Activated CD4-positive, alpha-beta T cell treated with anti-CD3 and anti-CD28 coated beads for 24 hours (primary cell): Measurements from ENCODE around the gene GATAD1.
A peak's percentile ranks its signal among the peaks of the same experiment; 100 is the strongest.
"Not testable (repeated sequence)": the region's sequence is repeated elsewhere in the genome, so short reads cannot be mapped to it uniquely, and the experiment has no call there.

Source experiments
- DNase-seq, 2 donors: peaks; one replicate each; pipeline ENCODE4 v3.0.0-alpha.2; 2020; ENCODE audit warnings: low read depth in 2 of 2

The GATAD1 gene

GRCh38 chr7:92436612-92437445 lies 10.5 kb upstream of the GATAD1 start:
- no peak for DNase-seq

GRCh38 chr7:92437956-92438491 lies 9.3 kb upstream of the GATAD1 start:
- no peak for DNase-seq

GRCh38 chr7:92442720-92443119 lies 4.6 kb upstream of the GATAD1 start:
- not testable (repeated sequence) for DNase-seq

- DNase-seq = no peak
These were observed 375 bp upstream of the GATAD1 start for GRCh38 chr7:92446869-92447344.

DNA sequence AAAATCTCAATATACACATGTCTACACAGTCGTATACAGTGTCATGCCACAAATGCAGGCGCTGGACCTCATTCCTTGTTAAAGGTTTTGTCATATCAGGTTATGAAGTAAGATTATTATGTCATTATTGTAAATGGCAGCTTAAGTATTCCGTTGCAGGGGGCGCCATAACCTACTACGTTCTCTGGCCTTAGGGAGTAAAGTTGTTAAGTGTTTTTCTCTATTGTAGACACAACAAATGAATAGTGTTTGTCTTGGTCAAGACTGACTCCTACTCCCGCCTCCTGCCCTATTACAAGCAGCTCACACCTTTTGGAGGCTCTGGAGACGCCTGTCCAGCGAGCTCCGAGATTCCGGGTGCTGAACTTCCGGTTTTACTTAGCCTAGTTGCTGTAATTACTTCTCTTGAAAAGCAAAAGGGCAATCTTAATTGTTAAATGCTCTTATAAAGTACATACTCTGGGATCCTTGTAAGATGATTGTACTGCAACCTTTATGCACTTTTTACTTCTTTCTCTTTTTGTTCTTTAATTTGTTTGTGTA lies 994 bp downstream of the GATAD1 start:
- peak; percentile 18 to 39 for DNase-seq

DNA sequence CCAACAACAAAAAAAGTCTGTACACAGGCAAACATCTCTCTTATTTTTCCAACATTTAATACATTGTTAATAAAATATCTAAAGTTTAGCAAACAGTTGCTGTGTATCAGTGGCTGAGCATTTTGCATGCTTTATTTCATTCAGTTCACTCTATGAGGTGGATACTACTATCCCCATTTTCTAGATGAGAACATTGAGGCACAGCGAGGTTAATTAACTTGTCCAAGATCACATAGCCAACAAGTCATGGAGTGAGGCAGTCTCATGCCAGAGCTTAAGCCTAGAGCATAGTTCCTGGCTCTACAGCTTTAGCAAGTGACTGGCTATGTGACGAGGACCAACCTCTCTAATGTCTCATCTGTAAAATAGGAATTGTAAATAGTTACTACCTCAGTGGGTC lies 4.4 kb downstream of the GATAD1 start:
- no peak for DNase-seq

GRCh38 chr7:92456236-92456635 lies 9.0 kb downstream of the GATAD1 start:
- DNase-seq = no peak

- DNase-seq = no peak
These were observed 12.8 kb downstream of the GATAD1 start for GRCh38 chr7:92460109-92460508.

DNA sequence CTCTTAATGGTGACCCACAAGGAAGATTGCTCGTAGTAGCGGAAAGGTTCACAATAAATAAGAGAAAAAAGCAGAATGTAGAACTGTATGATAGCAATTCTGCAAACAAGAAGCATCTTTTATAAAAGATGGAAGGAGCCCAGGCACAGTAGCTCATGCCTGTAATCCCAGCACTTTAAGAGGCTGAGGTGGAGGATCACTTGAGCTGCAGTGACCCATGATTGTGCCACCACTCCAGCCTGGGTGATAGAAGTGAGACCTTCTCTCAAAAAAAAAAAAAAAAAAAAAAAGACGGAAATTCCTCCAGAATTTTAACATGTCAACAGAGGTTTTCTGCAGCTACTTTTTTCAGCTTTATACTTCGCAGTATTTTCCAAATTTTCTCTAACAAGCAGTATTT lies 13.2 kb downstream of the GATAD1 start:
- DNase-seq = no peak

DNA sequence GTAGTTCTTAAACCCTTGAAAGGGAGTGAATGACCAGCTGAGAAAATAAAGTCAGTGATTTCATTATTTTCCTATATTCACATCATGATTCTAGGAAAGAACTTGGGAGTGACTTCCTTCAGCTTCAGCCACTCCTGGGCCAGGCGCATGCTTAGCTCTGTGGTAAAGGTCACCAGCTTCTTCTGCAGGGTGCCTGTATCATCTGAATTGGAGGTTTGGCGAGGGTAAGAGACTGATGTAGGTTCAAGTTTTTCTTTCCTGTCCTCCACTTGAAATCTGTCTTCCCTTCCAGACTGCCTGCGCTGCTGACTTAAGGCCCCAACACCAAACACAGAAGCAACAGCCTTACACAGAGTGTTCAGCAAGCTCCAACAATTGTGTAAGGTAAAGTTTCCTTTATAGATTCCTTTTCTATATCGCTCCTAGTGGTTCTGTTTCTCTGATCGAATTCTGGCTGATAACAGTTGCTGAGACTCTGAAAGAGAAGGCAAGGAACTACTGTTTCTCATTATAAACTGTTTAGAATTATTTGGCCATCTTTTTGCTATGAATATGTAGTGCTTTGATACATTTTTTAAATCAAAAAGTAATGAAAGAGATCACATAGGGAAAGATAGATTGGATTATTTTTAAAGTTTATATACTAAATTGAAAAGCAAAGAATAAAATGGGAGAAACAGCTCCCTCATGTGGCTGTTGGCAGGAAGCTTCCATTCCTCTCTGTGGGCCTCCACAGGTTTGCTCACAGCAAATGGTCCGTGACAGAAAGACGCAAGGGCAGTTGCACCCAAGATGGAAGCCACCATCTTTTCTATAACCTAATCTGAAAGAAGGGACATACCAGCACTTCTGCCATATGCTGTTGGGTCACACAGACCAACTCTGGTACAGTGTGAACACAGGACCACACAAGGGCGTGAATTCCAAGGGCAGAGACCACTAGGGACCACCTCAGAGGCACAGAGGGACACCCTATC lies 14.0 kb downstream of the GATAD1 start:
- peak in 1 of 2 donors; percentile 10 for DNase-seq

DNA sequence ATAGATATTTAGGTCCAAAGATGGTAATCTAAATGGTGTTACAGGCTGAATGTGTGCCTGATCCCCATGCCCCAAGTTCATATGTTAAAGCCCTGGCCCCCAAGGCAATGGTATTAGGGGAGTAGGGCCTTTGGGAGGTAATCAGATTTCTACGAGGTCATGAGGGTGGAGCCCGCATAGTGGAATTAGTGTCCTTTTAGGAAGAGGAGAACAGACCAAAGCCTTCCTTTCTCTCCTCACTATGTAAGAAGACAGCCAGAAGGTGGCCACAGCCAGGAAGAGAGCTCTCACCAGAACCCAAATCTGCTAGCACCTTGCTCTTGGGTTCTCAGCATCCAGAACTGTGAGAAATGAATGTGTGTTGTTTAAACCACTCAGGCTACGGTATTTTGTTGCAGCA lies 15.3 kb downstream of the GATAD1 start:
- no peak for DNase-seq

- DNase-seq = no peak
These were observed 17.2 kb downstream of the GATAD1 start for GRCh38 chr7:92464515-92464914.

GRCh38 chr7:92466682-92467081 lies 19.4 kb downstream of the GATAD1 start:
- DNase-seq = no peak

DNA sequence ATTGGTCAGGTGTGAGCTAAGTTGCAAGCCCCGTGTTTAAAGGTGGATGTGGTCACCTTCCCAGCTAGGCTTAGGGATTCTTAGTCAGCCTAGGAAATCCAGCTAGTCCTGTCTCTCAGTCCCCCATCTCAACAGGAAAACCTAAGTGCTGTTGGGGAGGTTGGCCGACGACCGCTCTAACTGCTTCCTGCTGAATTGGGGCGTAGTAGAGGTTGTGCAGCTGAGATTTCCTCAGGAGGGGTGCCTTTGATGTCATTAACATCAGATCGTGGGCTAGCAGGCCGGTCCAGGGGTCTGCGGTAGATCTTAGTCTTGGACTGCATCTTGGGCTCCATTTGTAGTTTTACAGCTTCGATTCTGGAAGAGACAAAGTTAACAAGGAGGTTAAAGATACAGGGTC lies 21.3 kb downstream of the GATAD1 start:
- DNase-seq = not testable (repeated sequence)

- not testable (repeated sequence) for DNase-seq
These were observed 26.7 kb downstream of the GATAD1 start for GRCh38 chr7:92473989-92474388.

GRCh38 chr7:92475261-92475770 lies 28.0 kb downstream of the GATAD1 start:
- not testable (repeated sequence) for DNase-seq

GRCh38 chr7:92475851-92476590 lies 28.7 kb downstream of the GATAD1 start:
- not testable (repeated sequence) for DNase-seq

- not testable (repeated sequence) for DNase-seq
These were observed 30.4 kb downstream of the GATAD1 start, which contains the start of gene ERVW-1 for GRCh38 chr7:92477681-92478080. TSS of gene ERVW-1 (minus strand) at chr7:92477946. CDS start at chr7:92470381, 7,565 bp downstream.

DNA sequence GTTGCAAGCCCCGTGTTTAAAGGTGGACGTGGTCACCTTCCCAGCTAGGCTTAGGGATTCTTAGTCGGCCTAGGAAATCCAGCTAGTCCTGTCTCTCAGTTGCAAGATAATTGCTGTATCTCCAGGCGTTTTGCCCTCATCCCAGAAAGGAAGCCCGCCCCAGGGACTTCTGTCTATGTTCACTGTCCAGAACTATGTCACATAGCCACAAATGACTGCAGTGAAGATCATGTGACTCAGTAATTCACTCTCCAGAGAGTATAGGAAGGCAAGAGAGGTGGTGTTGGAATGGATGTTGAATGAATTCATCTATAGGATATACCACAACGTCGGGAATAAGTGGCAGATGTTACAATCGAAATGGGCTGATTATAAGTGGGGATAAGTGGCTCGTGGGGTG lies 30.8 kb downstream of the GATAD1 start:
- DNase-seq = no peak

GRCh38 chr7:92478711-92479110 lies 31.4 kb downstream of the GATAD1 start:
- no peak for DNase-seq

GRCh38 chr7:92479146-92479545 lies 31.9 kb downstream of the GATAD1 start:
- not testable (repeated sequence) for DNase-seq
